22Rv1 (cell line): ENCODE data around the gene COL27A1.

Source experiments
- ZFX ChIP-seq: fragments of 450-650 bp; IDR thresholded peaks from 2 replicates; pipeline ENCODE4 v1.6.1; 2017; ENCODE audit warnings: antibody characterized with exemption, borderline replicate concordance
- TF ChIP-seq, protein P1 (sequence below): fragments of 450-650 bp; IDR thresholded peaks from 2 replicates; pipeline ENCODE4 v1.5.1; 2017; ENCODE audit warnings: mild to moderate bottlenecking

DNA sequence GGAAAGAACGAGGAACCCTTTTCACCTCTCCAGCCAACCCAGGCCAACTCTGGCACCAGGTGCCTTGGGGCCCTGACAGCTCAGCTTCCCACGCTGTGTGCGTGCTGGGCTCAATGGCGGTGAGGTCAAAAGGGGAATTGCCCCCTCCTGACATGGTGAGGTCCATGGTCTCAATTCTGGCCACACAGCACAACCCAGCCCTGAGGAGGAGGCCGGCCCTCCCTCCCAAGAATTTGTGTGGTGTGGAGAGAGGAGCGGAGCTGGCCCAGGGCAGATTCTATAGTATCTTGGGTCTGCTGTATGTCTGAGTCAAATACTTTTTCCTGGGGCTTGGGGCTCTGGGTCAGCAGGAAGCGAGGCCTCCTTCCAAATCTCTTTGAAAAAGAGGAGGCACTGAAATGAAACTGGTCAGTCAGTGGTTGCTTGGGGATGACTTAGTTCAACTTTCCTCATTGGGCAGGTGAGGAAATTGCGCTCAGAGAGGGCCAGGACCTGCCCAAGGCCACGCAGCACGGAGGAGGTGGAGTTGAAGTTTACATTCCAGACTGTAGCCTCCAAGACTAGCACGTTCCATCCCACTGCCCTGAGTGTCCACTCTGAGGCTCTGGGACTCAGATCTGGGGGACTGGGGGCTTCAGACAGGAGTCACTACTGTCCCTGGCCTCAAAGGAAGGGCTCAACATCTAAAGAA is 15.6 kb downstream of the COL27A1 start:
- TF ChIP-seq, protein P1, sequence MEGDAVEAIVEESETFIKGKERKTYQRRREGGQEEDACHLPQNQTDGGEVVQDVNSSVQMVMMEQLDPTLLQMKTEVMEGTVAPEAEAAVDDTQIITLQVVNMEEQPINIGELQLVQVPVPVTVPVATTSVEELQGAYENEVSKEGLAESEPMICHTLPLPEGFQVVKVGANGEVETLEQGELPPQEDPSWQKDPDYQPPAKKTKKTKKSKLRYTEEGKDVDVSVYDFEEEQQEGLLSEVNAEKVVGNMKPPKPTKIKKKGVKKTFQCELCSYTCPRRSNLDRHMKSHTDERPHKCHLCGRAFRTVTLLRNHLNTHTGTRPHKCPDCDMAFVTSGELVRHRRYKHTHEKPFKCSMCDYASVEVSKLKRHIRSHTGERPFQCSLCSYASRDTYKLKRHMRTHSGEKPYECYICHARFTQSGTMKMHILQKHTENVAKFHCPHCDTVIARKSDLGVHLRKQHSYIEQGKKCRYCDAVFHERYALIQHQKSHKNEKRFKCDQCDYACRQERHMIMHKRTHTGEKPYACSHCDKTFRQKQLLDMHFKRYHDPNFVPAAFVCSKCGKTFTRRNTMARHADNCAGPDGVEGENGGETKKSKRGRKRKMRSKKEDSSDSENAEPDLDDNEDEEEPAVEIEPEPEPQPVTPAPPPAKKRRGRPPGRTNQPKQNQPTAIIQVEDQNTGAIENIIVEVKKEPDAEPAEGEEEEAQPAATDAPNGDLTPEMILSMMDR, result no peak
- no peak for TF ChIP-seq ZFX
